Activated CD4-positive, alpha-beta T cell treated with anti-CD3 and anti-CD28 coated beads, Interleukin-2, amount 10 ng/mL, durations not matched to agents 7 days and 5 days (primary cell): ENCODE results near the gene FOXF2. TPM values are rescaled to one million over a fixed set of nuclear protein-coding genes. Genes with fewer than 3 reads are reported as not detected.
A peak's percentile ranks its signal among the peaks of the same experiment; 100 is the strongest.

Experiments
- CTCF ChIA-PET: fragments of 350-600 bp; sonication (Branson Sonifier 250); formaldehyde crosslinking; loops from one replicate; lab custom pipeline; 2021; ENCODE audit warnings: antibody characterized with exemption; lab: Charles Lee
- POLR2A ChIA-PET: fragments of 350-600 bp; sonication (Branson Sonifier 250); formaldehyde crosslinking; loops from one replicate; lab custom pipeline; 2021; ENCODE audit warnings: antibody characterized with exemption; lab: Charles Lee
- DNase-seq: peaks from one replicate; pipeline ENCODE4 v3.0.0-alpha.2; 2020
- H3K27ac Mint-ChIP-seq: one replicate; pipeline ENCODE4 v1.8.0; 2021; ENCODE audit warnings: mild to moderate bottlenecking, moderate library complexity, mixed read lengths
- H3K27me3 Mint-ChIP-seq: one replicate; pipeline ENCODE4 v1.8.0; 2021; ENCODE audit warnings: mixed read lengths
- H3K36me3 Mint-ChIP-seq: one replicate; pipeline ENCODE4 v1.8.0; 2021; ENCODE audit warnings: low read depth, mixed read lengths
- H3K4me1 Mint-ChIP-seq: one replicate; pipeline ENCODE4 v1.8.0; 2021; ENCODE audit warnings: mixed read lengths
- H3K4me3 Mint-ChIP-seq: one replicate; pipeline ENCODE4 v1.8.0; 2021; ENCODE audit warnings: mild to moderate bottlenecking, moderate library complexity, mixed read lengths
- H3K9me3 Mint-ChIP-seq: one replicate; pipeline ENCODE4 v1.8.0; 2021; ENCODE audit warnings: mixed read lengths
- total RNA-seq, 2 experiments: library from RNA; stranded (reverse); gene quantifications; one replicate each; pipeline ENCODE4 v1.2.3, GENCODE V29; 2021

The FOXF2 gene
- total RNA-seq, 2 experiments from 2014 or later = not detected

- CTCF ChIA-PET = interaction anchor here (0.9 to 1.3 kb wide), 2 partner anchors 10 to 16 kb away, joined by 3 to 4 read pairs; no protein-coding TSS in a partner anchor
- Mint-ChIP-seq H3K27me3 (peaks cover 77% of the 10 kb centered on the region), H3K4me1 (peaks cover 32% of the 10 kb centered on the region), H3K4me3 (no peak overlapping the region), H3K27ac (peak overlapping the region; percentile 39), H3K9me3 (no peaks in the 10 kb centered on the region), H3K36me3 (peaks cover 1% of the 10 kb centered on the region)
- POLR2A ChIA-PET = no interaction called here
- no peak for DNase-seq
These were observed 8.6 kb upstream of the FOXF2 start for GRCh38 chr6:1380625-1381427.

GRCh38 chr6:1381481-1382330 is 7.7 kb upstream of the FOXF2 start:
- peak; percentile 37 for DNase-seq
- Mint-ChIP-seq H3K4me1 (peaks cover 36% of the 10 kb centered on the region), H3K27ac (no peak overlapping the region), H3K4me3 (no peak overlapping the region), H3K27me3 (peaks cover 77% of the 10 kb centered on the region), H3K36me3 (peaks cover 1% of the 10 kb centered on the region), H3K9me3 (no peaks in the 10 kb centered on the region)
- ChIA-PET CTCF (interaction anchor here (0.9 to 1.7 kb wide), 3 partner anchors 9 to 16 kb away, joined by 3 to 5 read pairs (median 4); no protein-coding TSS in a partner anchor), POLR2A (no interaction called here)

- H3K4me3 Mint-ChIP-seq = peak overlapping the region; percentile 19
- POLR2A ChIA-PET = no interaction called here
- CTCF ChIA-PET = interaction anchor here (1.2 to 1.7 kb wide), 2 partner anchors 15 to 29 kb away, joined by 3 to 5 read pairs; no protein-coding TSS in a partner anchor
These were observed 7.0 kb upstream of the FOXF2 start for GRCh38 chr6:1382331-1382882.

GRCh38 chr6:1382883-1383728 is 6.3 kb upstream of the FOXF2 start:
- Mint-ChIP-seq H3K27me3 (peaks cover 78% of the 10 kb centered on the region), H3K36me3 (no peaks in the 10 kb centered on the region), H3K27ac (peak overlapping the region; percentile 64), H3K4me3 (no peak overlapping the region), H3K4me1 (peaks cover 37% of the 10 kb centered on the region), H3K9me3 (no peaks in the 10 kb centered on the region)
- DNase-seq = no peak
- CTCF ChIA-PET = interaction anchor here (0.7 to 1.7 kb wide), 3 partner anchors 14 to 68 kb away, joined by 3 to 5 read pairs (median 5); no protein-coding TSS in a partner anchor
- POLR2A ChIA-PET = no interaction called here

More at GRCh38 chr6:1382331-1382882, 7.0 kb upstream of the FOXF2 start:
- Mint-ChIP-seq H3K27me3 (peaks cover 78% of the 10 kb centered on the region), H3K4me1 (peaks cover 36% of the 10 kb centered on the region), H3K36me3 (peaks cover 1% of the 10 kb centered on the region), H3K27ac (peak overlapping the region; percentile 64), H3K9me3 (no peaks in the 10 kb centered on the region)
- no peak for DNase-seq

GRCh38 chr6:1383729-1384548 is 5.4 kb upstream of the FOXF2 start:
- CTCF ChIA-PET = interaction anchor here (0.7 to 1.2 kb wide), 2 partner anchors 31 to 69 kb away, joined by 3 to 5 read pairs; no protein-coding TSS in a partner anchor
- H3K27me3 Mint-ChIP-seq = peaks cover 81% of the 10 kb centered on the region
- no peak overlapping the region for H3K4me3 Mint-ChIP-seq
- POLR2A ChIA-PET = interaction anchor here (0.6 kb wide), 1 partner anchor 75 kb away, joined by 3 read pairs; no protein-coding TSS in a partner anchor
- H3K36me3 Mint-ChIP-seq = no peaks in the 10 kb centered on the region
- no peak overlapping the region for H3K27ac Mint-ChIP-seq
- DNase-seq = no peak
- H3K4me1 Mint-ChIP-seq = peaks cover 44% of the 10 kb centered on the region
- no peaks in the 10 kb centered on the region for H3K9me3 Mint-ChIP-seq

GRCh38 chr6:1384549-1385128 is 4.7 kb upstream of the FOXF2 start:
- no peak for DNase-seq

GRCh38 chr6:1385129-1386037 is 4.0 kb upstream of the FOXF2 start:
- Mint-ChIP-seq H3K4me1 (peaks cover 36% of the 10 kb centered on the region), H3K27me3 (peaks cover 74% of the 10 kb centered on the region), H3K27ac (no peak overlapping the region), H3K9me3 (no peaks in the 10 kb centered on the region), H3K4me3 (peak overlapping the region; percentile 51), H3K36me3 (no peaks in the 10 kb centered on the region)
- CTCF ChIA-PET = interaction anchor here (1.8 kb wide), 1 partner anchor 11 kb away, joined by 6 read pairs; no protein-coding TSS in a partner anchor
- DNase-seq = no peak
- POLR2A ChIA-PET = no interaction called here

More at GRCh38 chr6:1384549-1385128, 4.7 kb upstream of the FOXF2 start:
- Mint-ChIP-seq H3K4me1 (peaks cover 39% of the 10 kb centered on the region), H3K36me3 (no peaks in the 10 kb centered on the region), H3K4me3 (no peak overlapping the region), H3K9me3 (no peaks in the 10 kb centered on the region), H3K27ac (no peak overlapping the region), H3K27me3 (peaks cover 78% of the 10 kb centered on the region)
- ChIA-PET POLR2A (interaction anchor here (0.6 kb wide), 1 partner anchor 75 kb away, joined by 3 read pairs; no protein-coding TSS in a partner anchor), CTCF (no interaction called here)

GRCh38 chr6:1386038-1386709 is 3.2 kb upstream of the FOXF2 start:
- no peaks in the 10 kb centered on the region for H3K9me3 Mint-ChIP-seq
- no peak overlapping the region for H3K4me3 Mint-ChIP-seq
- DNase-seq = no peak
- no peaks in the 10 kb centered on the region for H3K36me3 Mint-ChIP-seq
- peaks cover 70% of the 10 kb centered on the region for H3K27me3 Mint-ChIP-seq
- CTCF ChIA-PET = interaction anchor here (1.3 to 1.8 kb wide), 2 partner anchors 10 to 11 kb away, joined by 3 to 6 read pairs; no protein-coding TSS in a partner anchor
- POLR2A ChIA-PET = no interaction called here
- peaks cover 28% of the 10 kb centered on the region for H3K4me1 Mint-ChIP-seq
- no peak overlapping the region for H3K27ac Mint-ChIP-seq

GRCh38 chr6:1387538-1387875 is 1.9 kb upstream of the FOXF2 start:
- CTCF ChIA-PET = interaction anchor here (1.1 to 1.3 kb wide), 2 partner anchors 10 to 227 kb away, joined by 3 read pairs; no protein-coding TSS in a partner anchor
- peaks cover 77% of the 10 kb centered on the region for H3K27me3 Mint-ChIP-seq
- no peak for DNase-seq
- H3K36me3 Mint-ChIP-seq = no peaks in the 10 kb centered on the region
- no peak overlapping the region for H3K4me3 Mint-ChIP-seq
- H3K4me1 Mint-ChIP-seq = peaks cover 27% of the 10 kb centered on the region
- POLR2A ChIA-PET = no interaction called here
- H3K27ac Mint-ChIP-seq = no peak overlapping the region
- no peaks in the 10 kb centered on the region for H3K9me3 Mint-ChIP-seq
